HG03439 (cell line): Measurements from ENCODE around the gene RNPEPL1.
"Not testable (repeated sequence)": the region's sequence is repeated elsewhere in the genome, so short reads cannot be mapped to it uniquely, and the experiment has no call there.

Source experiments
- ATAC-seq: cut with Tn5 transposase; IDR thresholded peaks from one replicate; pipeline ENCODE4 v1.9.1; 2021; ENCODE audit warnings: mild to moderate bottlenecking, moderate library complexity; ENCODE audit not compliant: unreplicated experiment

Gene RNPEPL1

DNA sequence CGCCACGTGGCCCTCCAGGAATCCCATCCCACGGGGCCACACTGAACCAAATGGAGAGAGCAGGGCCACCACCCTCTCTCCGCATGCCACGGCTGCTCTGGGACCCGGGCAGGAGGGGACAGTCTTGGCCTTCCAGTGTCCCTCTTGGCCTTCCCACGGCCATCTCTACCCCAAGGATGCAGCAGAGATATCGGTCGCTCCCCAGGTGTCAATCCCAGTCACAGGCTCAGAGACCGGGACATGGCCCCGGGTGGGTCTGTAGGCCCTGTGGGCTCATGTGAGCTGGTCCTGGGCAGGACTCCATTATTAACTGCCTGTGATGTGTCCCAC is 33.5 kb downstream of the RNPEPL1 start:
- ATAC-seq: no peak

DNA sequence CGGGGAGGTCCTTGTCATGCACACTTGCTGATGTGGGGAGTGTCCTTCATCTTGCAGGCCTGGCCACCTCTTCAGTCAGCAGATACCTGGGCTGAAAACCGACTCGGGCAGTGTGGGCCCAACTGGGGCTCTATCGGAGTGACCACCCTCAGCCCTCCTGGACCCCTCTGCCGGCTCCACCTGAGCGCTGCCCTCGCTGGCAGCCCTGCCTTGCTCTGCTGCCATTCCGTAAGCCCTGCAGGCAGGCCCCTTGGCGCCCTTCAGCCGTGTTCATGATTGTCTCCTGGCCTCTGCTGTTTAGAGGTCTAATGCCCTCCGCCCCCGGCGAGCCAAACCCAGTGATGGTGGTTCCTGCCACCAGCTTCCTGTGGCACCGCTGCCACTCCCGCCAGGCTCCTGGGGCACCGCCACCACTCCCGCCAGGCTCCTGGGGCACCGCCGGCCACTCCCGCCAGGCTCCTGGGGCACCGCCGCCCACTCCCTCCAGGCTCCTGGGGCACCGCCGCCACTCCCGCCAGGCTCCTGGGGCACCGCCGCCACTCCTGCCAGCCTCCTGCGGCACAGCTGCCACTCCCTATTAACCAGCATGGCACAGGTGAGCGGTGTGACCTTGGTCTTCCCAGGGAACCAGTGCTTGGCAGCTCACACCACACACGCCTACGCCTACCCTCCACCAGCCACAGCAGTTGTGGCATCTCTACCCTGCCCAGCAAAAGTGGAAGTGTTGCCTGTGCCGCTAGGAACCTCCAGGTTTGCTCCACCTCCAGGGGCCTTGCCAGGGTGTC is 34.2 kb downstream of the RNPEPL1 start:
- ATAC-seq: no peak

DNA sequence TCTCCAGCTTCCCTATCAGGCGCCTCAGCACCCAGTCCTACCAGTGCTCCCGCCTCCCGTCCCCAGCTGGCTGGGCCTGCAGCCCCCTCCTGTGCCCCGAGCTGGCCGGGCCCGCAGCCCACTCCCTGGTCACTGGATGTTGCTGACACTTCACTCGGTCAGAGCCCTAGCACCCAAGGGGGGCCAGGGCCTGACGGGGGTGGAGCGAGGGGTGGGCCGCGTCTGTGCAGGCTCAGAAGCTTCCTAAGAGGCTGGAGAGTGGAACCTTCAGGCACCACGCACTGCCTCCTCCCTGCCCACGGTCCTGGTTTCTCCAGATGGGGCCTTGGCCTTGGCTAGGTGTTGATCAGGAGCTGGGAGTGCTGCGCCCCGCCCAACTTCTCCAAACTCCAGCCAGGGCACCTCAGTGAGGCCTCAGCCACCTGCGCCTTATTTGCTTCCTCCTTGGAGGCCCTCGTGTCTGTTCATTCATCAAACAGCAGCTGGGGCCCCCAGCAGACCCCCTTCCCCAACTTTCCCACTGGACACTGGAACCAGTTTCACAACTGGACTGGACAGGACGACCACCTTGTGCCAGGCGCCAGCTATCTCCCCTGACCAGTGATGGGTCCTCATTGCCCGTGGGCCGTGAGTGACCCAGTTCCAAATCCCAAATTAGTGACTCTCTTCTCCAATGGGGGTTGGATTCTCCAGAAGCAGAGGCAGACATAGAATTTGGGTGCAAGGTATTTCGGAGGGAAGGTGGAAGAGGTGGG is 35.0 kb downstream of the RNPEPL1 start:
- no peak for ATAC-seq

DNA sequence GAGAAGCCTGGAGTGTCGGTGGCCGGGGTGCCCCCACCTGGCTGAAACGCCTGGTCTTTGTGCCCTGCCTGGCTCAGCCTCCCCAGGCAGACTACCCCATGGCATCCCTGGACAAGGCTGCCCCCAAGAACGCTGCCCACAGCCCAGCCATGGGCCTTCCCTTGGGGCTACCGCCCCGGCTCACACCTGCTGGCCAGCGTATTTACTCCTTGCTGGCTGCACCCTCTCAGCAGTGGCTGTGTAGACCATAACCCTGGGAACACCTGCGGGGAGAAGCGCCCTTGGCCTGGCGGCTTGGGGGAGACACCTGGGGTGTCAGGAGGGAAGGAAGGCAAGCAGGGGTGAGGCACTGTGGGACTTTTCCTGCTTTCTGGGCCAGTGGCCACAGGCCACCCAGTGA is 35.6 kb downstream of the RNPEPL1 start:
- ATAC-seq: no peak

DNA sequence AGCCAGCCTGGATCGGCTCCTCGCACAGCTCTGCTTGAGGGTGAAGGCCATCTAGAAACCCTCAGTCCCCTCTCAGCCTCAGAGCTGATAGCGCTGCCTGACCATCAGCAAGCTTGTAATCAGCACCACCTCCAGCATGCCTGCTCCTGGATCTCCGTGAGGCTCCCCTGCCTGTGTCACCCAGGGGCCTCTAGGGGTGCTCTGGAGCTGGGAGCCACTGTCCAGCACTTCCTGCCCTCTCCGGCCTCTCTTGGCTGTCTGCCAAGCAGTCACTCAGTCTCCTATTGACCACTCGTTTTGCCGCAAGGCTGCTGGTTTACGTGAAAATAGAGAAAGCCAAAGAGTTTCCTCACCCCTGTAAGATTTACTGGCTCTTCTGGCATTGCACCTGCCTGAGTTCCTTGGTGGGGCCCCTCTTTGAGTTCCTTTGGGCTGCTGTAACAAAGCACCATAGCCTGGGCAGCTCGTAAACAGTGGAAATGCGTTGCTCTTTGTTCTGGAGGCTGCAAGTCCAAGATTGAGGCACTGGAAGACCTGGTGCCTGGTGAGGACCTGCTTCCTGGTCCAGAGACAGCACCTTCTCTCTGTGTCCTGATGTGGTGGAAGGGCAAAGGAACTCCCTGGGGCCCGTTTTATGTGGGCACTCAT is 36.1 kb downstream of the RNPEPL1 start:
- ATAC-seq: no peak

DNA sequence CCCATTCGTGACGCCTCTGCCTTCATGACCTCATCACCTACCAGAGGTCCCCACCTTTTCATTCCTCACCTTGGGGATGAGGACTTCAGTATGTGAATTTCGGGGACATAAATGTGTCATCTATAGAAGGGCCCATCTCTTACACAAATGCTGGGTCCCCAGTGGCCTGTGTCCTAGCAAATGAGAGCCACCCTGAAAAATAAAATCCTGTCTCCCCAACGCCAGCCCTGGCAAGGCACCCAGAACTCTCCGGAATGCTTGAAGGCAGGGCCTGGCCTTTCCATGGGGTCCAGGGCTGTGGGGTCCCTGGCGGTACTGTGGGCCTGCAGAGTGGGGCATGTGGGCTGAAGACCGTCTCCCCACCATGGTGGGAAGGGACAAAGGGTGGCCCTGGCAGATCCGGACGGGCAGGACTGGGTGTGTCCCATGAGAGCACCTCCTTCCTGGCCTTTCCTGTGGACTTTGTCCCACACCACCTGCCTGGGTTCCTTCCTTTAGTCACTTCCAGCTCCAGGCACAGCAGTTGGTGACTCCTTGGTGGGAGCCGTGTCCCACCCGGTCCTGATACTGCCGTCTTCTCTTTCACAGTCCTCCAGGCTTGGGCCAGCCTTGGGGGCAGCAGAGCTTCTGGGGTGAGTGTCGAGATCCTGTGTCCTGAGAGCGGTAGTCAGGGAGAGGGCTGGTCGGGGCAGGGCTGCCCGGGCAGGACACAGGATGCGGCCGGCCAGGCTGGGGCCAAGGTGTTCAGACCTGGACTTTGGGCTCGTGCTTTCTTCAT is 36.8 kb downstream of the RNPEPL1 start:
- no peak for ATAC-seq

DNA sequence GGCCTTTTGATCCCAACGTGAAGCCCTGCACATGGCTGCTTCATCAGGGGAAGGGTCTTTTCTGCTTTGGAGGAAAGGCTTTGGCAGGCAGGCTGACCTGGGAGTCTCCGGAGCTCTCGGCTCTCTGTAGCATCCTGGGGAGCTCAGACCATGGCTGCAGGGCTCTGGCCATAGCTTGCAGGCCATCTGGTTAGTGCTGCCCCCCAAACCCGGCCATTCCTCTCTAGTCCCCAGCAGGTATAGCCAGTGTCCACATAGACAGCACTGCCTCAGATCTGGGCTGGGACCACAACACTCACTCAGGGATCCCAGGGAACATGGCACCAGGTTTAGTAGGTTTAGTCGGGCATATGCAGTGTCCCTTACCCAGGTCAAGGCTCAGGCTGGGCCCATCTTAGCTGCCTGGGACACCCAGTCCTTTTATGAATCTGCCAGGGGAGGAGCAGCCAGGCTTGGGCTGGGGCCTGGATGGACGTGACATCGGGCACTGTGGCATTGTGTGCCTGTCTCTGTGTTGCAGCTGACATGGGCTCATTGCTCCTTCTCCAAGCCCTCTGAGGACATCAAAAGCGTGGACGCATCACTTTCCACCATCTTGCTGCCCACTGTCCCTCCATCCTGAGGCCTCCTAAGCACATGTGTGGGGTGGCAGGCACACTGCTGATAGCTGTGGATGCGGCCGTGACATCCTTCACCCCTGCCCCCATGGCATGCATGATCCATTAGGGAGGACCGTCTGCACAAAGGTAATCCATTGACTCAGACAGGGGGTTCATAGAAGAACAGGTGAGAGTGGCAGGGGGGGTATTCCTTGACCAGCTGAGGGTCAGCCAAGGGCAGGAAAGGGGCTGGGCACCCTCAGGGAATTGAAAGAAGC is 37.8 kb downstream of the RNPEPL1 start:
- no peak for ATAC-seq

DNA sequence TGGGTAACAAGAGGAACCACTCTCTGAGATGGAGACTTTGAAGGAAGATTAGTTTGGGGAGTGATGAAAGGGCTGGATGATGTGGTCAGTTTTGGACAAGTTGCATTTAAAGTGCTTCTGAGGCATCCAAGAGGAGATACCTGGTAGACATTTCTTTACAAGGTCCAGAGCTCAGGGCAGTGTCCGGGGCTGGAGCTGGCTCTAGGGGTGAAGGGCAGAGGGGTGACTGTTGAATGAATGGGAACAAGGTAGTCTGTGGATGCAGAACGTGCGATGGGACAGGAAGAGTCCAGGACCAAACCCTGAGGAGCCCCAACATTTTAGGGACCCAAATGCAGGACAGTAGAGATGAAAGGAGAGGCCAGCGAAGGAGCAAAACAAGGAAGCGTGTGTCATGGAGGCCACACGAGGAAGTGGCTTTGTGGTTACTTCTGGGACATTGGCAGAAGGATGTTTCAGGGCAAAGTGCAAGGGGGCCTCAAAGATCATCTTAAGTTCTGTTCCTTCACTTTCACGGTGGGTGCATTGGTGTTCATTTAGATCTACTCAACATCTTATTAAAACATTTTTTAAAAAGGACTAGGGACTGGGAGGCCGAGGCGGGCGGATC is 43.4 kb downstream of the RNPEPL1 start:
- no peak for ATAC-seq

DNA sequence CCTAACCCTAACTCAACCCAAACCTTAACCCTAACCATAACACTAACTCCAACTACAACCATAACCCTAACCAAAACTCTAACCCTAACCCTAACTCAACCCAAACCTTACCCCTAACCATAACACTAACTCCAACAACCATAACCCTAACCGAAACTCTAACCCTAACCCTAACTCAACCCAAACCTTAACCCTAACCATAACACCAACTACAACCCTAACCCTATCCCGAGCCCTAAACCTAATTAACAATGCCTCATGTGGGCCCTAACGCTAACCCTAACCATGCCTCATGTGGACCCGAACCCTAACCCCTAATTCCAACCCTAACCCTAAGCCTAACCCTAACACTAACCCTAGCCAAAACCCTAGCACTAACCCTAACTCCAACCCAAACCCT is 45.5 kb downstream of the RNPEPL1 start:
- ATAC-seq: no peak

DNA sequence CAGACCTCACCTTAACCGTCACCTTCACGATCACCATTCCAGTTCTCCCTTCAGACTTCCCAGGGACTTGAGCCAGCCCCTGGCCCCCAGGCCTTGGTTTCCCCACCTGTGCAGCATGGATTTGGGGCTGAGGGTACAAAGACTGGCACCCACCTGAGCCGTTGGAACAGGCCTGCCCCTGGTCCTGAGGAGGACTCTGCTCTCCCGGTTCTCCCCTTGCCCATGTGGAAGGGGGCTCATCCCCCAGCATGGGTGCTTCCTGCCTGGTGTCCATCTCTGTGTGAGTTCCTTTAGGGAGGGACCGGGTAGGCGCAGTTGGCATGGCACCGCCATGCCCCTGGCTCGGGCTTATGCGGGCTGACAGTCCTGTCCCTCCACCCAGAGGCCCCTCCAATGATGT is 46.1 kb downstream of the RNPEPL1 start:
- ATAC-seq: no peak

DNA sequence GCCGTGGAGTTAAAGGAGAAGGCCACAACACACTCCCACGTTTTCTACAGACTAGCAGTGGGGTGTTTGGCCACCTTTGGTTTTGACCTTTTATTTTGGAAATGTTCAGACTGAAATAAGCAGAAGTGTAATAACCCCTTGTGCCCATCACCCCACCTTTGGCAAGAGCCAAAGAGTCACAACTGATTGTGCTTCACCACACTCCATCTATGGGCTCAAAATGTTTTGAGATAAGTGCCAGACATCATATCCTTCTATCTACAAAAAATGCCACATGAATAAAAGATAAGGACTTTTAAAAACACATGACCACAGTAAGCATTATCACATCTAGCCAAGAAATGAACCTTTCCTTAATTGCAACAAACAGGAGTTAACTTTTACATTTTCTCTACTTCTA is 47.1 kb downstream of the RNPEPL1 start:
- no peak for ATAC-seq

DNA sequence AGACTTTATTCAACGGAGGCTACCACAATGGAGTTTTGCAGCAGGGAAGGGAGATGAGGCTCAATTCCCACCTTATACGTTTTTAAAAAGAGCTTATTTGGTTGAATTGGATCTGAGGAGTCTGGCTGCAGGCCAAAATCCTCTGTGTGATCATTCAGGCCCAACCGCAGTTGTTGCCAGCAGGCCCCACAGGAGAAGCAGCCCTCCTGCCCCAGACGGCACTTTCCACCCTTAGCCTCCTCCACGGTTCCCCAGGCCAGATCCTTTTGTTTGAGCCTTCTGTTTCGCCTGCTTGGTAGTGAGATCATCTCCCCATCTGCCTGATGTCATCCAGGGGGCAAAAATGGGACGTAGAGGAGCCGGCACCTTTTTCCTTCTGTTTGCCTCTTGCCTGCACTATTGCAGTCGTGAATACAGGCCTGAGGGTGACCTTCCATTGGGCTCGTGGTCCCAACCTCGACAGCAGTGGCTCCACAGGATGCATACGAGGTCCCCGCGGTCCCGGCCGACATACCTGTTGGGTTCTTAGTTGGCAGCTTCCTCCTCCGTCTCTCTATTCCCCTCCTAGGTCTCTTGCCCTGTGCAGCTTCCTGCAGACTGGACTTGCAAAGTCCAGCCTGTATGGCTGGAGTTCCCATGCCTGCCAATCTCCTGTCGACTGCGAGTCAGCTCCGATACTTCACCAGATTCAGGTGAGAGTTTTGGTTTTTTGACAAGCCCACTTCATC is 47.7 kb downstream of the RNPEPL1 start:
- ATAC-seq: no peak

DNA sequence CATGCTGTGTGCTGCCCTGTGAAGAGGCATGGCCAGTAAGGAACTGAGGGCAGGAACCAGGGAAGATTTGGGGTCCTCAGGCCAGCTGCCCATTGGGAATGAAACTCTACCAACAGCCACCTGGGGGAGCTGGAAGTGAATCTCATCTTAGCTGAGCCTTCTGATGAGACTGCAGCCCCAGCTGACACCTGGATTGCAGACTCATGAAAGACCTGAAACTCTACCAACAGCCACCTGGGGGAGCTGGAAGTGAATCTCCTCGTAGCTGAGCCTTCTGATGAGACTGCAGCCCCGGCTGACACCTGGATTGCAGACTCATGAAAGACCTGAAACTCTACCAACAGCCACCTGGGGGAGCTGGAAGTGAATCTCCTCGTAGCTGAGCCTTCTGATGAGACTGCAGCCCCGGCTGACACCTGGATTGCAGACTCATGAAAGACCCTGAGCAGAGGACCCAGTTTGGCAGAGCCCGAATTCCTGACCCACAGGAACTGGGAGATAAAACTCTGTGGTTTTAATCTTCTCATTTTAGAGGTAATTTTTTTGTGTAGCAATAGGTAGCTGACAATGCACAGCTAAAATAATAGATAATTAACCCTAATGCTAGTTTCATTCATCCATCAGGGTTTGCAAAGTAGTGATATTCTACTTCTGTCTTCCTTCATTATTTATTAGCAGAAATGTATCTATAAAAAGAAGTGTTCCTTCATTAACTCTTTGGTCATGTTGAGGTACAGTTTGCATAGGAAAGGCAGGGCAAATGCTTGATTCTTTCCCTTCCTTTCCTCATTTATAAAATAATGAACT is 48.8 kb downstream of the RNPEPL1 start:
- not testable (repeated sequence) for ATAC-seq

DNA sequence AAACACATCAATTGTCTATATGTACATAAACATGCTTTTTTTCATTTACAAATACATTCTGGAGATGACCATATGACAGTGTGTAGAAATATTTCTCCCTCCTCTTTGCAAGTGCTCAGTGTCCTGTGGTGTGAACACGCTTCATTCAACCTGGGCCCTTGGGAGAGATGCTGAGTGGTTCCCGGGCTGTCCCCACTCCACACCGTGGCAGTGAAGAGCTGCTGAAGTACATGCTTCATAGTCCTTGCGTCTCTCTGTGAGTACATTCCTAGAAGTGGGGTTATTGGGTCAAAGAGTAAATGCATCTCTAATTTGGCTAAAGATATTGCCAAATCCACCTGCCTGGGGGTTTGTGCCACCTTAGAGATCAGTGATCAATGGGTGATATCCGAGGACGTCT is 50.5 kb downstream of the RNPEPL1 start:
- ATAC-seq: no peak

DNA sequence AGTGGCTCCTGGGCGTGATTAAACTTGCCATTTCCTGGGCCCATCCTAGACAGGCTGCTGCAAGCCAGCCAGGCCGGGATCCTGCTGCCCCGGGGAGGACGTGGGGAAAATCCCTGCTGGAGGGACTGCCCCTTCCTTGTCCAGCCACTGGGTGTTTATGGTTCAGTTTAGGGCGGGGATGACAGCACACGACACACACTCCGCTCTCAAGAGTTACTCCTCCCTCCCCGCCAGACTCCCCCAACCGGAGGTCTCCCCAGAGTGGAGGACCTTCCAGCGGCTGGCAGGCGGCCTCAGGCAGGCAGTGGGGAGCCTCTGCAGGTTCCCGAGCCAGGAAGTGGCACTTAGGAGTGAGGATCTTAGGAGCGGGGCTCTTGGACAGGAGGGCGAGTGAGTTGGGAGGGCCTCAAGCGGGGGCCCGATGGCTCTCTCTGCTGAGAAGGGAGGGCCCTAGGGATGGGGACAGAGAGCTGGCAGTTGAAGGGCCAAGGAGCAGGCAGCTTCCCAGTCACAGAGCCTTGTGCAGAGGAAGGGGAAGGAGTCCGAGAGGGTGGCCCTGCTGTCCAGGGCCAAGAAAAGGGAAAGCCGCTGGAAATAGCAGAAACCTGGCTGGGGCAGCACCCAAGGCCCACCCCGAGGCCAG is 51.3 kb downstream of the RNPEPL1 start:
- no peak for ATAC-seq

DNA sequence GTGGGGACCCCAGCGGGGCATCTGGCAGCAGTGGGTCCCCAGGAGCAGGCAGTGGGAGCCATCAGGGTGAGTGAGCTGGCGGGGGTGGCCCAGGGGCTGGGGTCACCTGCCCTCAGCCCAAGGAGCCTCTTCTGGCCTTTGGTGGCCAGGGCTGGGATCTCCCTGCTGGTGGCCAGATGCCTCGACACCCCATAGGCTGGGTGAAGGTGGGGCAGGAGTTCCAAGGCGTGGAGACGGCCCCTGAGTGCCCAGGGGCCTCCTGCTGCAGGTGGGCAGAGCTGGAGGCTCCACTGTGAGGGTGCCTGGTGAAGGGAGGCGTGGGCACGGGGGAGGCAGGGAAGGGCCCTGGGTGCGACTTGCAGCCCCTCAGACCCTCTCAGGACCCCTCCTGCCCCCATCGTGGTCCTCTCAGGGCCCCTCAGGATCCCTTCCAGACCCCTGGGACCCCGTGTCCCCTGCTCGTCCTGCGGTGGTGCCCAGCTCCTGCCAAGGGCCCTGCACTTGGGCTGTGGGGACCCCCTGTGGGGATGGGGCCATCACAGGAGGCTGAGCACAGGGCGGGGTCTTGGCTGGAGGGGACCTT is 52.0 kb downstream of the RNPEPL1 start:
- no peak for ATAC-seq

DNA sequence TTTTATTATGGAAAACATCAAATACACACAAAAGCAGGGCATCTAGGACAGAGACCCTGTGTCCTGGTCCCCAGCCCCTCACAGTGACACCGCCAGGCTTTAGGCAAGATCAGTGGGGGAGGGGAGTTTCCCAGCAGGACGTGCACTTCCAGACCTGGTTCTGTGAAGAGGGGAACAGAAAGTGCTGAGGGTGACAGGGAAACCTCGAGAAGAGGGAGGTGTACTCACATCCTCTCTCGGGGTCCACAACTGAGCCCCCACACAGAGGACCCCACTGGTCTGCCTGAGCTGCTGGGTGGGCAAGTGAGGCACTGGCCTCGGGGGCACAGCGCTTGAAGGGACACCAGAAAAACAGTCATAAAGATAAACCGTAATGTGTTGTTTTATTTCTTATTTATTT is 52.6 kb downstream of the RNPEPL1 start:
- no peak for ATAC-seq

DNA sequence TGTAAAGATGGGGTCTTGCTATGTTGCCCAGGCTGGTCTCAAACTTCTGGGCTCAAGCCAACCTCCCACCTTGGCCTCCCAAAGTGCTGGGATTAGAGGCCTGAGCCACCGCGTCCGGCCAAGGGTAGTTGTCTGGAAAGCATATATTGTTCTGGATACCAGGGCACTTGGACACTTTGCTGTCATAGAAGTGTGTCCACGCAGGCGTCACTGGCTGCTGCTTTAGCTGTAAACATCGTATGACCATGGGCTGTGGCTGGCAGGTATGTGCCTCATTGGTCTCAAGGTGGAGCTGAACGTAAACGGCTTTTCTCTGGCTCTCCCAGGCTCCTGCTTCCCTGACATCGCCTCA is 53.8 kb downstream of the RNPEPL1 start:
- ATAC-seq: no peak
